H4 (cell line): Measurements from ENCODE around the gene FAR1. TPM values are rescaled to one million over a fixed set of nuclear protein-coding genes. Genes with fewer than 3 reads are reported as not detected.

Experiments used
- DNase-seq: peaks from one replicate; pipeline ENCODE4 v3.0.0-alpha.2; 2015; ENCODE audit warnings: low spot score
- total RNA-seq: library from RNA; depleted of rRNA; stranded (reverse); fragments of >200 nt; shearing (Covaris generic); gene quantifications from 2 replicates; pipeline ENCODE4 v1.2.3, GENCODE V29; 2014; rRNA removed

FAR1 gene
- total RNA-seq, 1 experiment from 2014 or later: 35.7 TPM

DNA sequence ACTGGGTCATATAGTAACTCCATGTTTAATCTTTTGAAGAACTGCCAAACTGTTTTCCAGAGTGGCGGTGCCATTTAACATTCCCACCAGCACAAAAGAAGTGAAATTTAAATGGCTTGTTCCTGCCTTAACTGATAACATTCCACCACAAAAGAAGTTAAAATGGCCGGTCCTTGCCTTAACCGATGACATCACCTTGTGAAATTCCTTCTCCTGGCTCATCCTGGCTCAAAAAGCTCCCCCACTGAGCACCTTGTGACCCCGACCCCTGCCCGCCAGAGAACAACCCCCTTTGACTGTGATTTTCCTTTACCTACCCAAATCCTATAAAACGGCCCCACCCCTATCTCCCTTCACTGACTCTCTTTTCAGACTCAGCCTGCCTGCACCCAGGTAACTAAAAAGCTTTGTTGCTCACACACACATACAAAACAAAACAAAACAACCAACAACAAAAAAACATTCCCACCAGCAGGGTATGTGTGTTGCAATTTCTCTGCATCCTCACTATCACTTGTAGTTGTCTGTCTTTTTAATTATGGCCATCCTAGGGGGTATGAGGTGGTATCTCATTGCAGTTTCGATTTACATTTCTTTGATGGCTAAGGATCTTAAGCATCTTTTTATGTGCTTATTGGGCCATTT is 109.0 kb downstream of the FAR1 start:
- DNase-seq: no peak

DNA sequence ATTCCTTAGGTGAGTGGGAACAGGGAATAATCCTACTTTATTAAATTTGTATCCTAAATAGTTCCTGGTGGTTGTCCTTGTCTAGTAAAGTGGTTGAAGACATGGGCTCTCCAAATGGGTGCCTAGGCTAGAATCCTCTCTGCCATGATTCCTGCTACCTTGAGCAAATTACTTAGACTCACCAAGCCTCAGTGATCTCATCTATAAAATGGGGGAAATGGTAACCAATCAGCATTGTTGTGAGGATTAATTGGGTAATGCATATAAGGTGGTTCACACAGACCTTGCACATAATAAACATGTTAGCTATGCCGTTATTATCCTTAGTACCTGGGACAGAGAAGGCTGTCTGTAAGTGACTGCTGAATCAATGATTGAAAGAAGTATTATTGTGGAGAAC is 109.9 kb downstream of the FAR1 start:
- DNase-seq: no peak

DNA sequence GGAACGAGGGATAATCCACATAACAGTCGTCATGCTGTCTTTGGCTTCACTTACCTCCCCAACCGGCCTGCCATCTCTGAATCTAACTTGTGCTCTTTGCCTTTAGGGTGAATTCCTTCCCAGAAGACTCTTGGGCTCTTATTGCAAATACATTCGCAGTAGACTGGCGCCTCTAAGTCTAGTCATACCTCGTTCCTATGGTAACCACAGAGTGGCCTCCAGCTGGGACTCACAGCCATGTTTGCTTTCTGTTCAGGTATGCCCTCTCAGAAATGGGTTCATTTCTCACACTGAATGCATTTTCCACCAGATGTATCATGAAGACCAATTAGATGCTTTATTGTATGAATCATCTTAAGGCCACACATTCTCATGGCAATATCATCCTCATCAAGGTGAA is 112.7 kb downstream of the FAR1 start:
- DNase-seq: no peak

Other genes with a start within 250 kb of the FAR1 start
- 66.2 and 70.1 TPM in 2 replicates for gene BTBD10, start 205.4 kb upstream of the FAR1 start, total RNA-seq
- gene PTH, start 172.7 kb upstream of the FAR1 start, total RNA-seq: not detected in 2 replicates